GM19023 (cell line): ENCODE measurements around the gene ACSL4.
"Not testable (repeated sequence)": the region's sequence is repeated elsewhere in the genome, so short reads cannot be mapped to it uniquely, and the experiment has no call there.

Source experiments
- ATAC-seq: cut with Tn5 transposase; IDR thresholded peaks from one replicate; pipeline ENCODE4 v1.9.1; 2021; ENCODE audit warnings: mild to moderate bottlenecking, moderate library complexity; ENCODE audit not compliant: unreplicated experiment

ACSL4 gene

GRCh38 chrX:109732807-109733612 lies at the start of gene ACSL4:
ACSL4 (minus strand) TSS chrX:109733257; CDS start chrX:109683363, 49,894 bp downstream.
- peak; percentile 85 for ATAC-seq

DNA sequence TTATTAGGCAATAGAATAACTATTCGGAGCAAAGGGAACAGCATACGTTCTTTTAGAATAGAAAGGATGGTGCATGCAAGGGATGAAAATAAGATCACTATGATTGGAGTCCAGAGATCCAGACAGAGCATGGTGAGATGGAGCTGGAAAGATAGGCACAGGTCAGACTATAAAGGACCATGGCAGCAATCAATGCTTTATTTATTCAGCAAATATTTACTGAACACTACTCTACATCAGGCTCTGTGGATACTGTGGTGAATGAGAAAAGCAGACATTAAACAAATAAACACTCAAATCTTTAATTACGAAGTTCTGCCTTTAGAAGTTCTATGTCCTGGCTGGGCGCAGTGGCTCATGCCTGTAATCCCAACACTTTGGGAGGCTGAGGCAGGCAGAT lies 44.7 kb upstream of the ACSL4 start:
- no peak for ATAC-seq

- no peak for ATAC-seq
These were observed 43.9 kb upstream of the ACSL4 start for GRCh38 chrX:109776986-109777385.

DNA sequence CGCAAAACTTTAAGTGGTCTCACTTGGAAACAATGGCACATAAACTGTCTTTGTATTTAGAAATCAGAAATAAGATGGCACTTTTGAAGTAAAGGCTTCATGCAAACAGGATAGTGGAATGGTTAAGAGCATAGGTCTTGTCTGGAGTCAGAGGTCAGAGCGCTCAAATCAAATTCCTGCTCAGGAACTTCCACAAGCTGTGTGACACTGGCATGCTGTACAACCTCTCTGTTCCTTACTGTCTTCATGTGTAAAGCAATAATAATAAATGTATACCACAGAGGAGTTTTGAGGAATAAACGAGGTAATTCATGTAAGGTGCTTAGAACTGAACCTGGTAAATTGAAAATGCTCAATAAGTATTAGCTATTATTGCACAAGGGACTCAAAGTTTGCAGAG lies 43.4 kb upstream of the ACSL4 start:
- ATAC-seq = no peak

GRCh38 chrX:109775386-109775785 lies 42.3 kb upstream of the ACSL4 start:
- ATAC-seq = no peak

GRCh38 chrX:109774706-109775105 lies 41.6 kb upstream of the ACSL4 start:
- peak; percentile 97 for ATAC-seq

DNA sequence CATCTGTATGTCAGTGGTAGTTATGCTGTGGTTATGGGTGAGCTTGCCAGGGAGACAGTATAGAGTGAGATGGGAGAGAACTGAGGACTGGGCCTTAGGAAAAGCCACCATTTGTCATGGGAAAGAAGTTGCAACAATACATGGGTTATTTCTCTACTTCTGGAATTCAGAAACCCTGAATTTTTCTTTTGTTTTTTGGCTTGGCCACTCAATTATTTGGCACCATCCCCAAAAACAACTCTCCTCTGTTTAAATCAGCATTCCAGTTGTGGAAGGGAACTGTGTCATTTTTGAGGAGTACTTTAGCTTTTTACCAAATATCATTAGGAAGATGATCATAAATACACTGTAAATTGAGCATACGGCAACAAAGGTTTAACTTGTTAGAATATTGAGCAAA lies 41.1 kb upstream of the ACSL4 start:
- ATAC-seq = no peak

DNA sequence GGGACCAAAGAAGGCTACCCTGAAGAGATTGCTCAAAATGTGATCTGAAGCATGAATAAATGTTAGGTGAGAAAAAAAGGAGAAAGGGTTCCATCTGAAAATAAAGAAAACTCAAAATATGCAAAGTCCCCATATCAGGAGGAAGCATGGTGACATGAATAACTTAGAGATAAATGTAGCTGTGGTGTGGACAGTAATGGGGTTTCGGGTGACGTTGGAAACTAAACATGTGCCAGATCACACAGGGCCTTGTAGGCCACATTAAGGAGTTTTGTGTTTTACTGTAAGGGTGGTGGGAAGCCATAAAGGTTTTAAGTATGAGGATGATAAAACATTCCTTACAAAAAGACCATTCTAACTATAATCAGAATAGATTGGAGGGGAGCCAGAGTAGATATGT lies 40.3 kb upstream of the ACSL4 start:
- ATAC-seq = peak; percentile 41

DNA sequence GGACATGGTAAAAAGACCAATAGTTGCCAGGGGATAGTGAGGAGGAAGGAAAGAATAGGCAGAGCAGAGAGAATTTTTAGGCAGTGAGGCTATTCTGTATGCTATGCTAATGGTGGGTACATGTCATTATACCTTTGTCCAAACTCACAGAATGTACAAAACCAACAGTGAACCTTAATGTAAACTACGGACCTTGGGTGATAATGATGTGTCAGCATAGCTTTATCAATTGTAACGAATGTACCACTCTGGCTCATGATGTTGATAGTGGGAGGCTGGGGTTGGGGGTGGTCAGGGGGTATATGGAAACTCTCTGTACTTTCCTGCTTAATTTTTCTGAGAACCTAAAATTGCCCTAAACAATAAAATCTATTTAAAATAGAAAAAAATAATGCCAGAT lies 37.7 kb upstream of the ACSL4 start:
- ATAC-seq = no peak

GRCh38 chrX:109760922-109761250 lies 27.8 kb upstream of the ACSL4 start:
- ATAC-seq = no peak

- no peak for ATAC-seq
These were observed 27.3 kb upstream of the ACSL4 start for GRCh38 chrX:109760209-109760921.

DNA sequence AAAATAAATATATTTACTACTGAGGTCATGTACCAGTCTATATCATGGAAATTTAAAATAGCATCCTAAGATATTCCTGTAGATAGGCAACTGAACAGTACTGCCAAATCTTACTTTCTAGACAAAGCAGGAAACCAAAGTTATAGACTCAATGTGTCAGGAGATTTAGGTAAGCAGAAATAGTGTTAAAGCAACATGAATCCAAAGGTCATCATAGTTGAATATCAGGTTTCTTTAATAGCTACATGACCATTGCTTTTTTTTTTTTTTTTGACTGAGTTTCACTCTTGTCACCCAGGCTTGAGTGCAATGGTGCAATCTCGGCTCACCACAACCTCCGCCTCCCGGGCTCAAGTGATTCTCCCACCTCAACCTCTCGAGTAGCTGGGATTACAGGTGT lies 20.2 kb upstream of the ACSL4 start:
- ATAC-seq = no peak

- no peak for ATAC-seq
These were observed 18.6 kb upstream of the ACSL4 start for GRCh38 chrX:109751698-109752097.

- no peak for ATAC-seq
These were observed 16.1 kb upstream of the ACSL4 start for GRCh38 chrX:109749207-109749606.

DNA sequence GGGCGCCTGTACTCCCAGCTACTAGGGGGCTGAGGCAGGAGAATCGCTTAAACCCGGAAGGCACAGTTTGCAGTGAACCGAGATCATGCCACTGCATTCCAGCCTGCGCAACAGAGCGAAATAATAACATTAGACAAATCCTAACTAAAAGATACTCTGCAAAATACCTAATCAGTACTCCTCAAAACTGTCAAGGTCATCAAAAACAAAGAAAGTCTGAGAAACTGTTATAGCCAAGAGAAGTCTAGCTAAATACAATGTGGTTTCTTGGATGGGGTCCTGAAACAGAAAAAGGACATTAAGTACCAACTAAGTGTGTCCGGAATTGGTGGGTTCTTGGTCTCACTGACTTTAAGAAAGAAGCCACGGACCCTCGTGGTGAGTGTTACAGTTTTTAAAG lies 14.6 kb upstream of the ACSL4 start:
- ATAC-seq = no peak

GRCh38 chrX:109742722-109743121 lies 9.7 kb upstream of the ACSL4 start:
- ATAC-seq = no peak

GRCh38 chrX:109740896-109741295 lies 7.8 kb upstream of the ACSL4 start:
- ATAC-seq = not testable (repeated sequence)

- no peak for ATAC-seq
These were observed 7.4 kb upstream of the ACSL4 start for GRCh38 chrX:109740433-109740809.

GRCh38 chrX:109739625-109740432 lies 6.8 kb upstream of the ACSL4 start:
- no peak for ATAC-seq

- no peak for ATAC-seq
These were observed 2.2 kb upstream of the ACSL4 start for GRCh38 chrX:109735202-109735744.

DNA sequence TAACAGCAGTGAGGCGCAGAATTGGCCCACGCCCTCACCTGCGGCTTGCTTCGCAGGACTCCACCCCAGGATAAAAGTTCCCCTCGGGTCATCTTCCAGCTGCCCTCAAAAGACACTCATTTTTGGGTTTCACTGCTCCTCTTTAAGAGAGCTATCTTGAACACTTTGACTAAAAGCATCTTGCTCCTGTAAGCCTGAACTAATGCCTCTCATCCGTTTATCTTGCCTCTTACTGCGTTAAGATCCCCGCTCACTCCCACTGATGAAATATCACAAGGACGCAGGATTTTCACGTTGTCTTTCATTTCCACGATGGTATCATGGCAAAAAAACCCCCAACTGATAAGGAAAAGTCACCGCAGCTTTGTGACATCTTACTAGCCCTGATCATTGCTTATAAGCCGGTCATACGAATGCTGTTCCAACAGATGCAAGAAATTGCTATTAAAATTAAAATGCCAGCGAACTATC lies 591 bp upstream of the ACSL4 start:
- peak; percentile 35 for ATAC-seq
